Measurements from ENCODE around the gene OR2AE1.

Gene OR2AE1

DNA sequence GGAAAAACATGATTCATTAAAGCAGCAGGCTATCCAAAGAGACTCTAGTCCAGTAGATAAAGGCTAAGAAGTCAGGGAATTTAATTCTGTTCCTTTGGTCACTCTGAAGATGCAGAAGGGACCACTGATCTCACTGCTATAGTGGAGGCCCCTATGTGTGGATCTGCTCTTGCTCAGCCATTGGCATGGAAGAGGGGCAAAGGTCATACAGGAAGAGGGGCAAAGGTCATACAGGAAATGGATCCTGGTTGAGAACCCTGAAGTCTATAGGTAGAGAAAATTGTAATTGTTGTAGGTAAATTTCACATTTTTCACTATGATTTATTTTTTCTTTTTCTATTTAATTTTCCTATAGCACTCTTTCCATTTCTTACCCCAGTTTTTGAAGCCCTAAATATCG is 21.6 kb downstream of the OR2AE1 start:
- no peak for DNase-seq

DNA sequence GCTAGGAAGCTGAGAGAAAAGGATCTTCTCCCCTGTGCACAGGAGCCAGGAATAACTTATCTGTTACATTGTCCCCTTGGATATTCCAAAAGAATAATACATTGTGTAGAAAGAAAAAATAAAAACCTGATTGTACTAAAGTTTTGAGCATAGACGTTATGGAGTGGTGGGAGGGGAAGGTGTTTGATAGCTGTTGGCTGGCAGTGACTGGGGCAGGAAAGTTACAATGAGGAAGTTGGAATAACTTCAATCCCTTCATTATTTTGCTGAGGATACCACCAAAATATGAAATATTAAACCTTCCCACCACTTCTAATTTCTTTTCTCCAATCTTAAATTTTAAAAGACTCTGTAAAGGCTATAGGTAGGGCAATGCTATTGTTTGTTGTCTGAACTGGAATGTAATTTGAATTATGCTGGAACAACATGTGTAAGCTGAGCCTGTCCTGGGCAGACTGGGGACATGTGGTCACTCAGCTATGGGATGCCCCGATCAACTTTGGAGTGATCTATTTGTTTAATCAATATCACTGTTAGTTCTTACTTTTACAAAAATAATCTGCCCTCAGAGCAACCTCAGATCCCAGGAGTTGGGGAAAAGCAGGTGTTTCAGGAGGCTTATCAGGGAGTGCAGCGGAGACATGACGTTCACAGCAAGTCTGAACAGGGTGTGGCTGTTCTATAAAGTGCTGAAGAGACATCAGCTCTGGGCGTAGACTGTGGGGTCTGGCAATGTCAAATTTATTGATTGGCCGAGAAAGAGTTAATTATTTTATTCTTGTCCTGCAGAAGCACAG is 28.2 kb downstream of the OR2AE1 start:
- DNase-seq, result no peak

DNA sequence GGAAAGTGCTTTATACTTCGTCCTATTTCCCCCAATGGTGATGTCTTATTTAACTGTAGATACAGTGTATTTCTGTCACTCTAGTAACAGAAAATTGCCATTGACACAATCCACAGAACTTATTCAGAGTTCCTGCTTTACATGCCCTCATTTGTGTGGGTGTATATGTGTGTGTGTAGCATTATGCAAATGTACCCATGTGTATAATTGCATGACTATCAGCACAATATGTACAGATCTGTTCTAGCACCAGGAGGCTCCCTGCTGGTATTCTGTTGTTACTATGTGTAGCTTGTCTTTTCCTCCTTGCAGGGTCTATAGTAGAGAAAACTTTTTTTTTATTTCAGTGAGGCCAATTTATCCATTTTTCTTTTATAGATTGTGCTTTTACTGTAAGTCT is 32.5 kb downstream of the OR2AE1 start:
- no peak for DNase-seq

DNA sequence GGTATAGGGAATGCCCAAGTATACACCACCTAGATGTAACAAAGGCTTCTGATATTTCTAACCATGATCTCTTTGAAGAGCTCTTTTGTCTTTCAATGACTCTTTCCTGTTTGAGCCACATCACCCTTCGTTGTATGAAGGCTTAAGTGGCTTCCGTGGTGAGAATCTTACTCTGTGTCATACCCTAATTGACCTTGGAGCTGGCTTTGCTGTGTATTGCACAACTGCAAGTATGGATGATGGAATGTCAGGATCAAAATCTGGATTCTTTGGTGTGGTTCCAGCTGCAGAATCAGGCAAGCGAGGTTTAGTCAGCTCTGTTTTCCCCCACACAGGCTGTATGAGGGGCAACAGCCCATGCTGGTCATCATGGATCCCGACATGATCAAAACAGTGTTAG is 33.0 kb downstream of the OR2AE1 start:
- no peak for DNase-seq

DNA sequence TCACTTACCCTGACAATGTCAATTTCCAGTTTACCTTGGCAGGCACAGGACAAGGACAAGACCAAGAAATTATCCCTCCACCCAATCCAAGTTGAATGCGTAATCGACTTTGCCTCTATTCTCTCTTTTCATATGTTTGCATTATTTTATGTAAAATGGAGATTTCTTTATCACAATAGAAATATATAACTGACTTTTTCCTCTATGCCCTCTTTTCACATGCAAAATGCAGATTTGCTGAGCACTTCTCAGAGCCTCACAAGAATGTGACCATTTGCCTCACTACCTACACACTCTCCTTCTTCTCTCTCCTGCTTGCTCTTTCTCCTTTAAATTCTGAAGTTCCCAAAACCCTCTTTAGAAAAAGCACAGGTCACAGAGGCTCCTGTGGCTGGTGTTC is 33.9 kb downstream of the OR2AE1 start:
- no peak for DNase-seq

DNA sequence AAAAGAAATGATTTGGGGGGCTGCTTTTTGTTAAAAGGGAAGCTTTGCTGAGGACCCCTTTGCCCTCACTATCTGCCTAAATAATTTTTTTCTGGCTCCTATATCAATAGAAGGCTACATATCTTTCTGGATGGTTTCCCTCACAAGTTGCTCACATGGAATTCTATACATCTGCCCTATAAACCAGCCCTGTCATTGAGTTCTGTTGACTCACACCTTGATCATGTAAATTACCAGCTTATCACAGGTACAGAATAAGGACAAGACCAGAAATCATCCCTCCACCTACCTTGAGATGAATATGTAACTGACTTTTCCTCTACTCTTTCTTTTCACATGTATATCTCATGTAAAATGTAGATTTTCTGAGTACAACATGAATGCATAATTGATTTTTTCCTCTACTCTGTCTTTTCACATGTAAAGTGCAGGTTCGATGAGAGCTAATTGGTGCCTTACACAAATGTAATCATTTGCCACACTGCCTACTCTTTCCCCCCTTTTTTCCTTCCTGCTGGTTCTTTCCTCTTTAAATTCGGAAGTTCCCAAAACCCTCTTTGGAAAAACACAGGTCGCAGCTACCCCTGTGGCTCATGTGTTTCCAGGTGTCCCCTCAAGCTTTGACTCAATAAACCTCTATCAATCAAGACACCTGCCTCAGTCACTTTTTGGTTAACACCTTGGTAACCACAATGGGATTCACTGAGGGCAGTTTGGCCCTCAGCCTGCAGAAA is 36.5 kb downstream of the OR2AE1 start:
- DNase-seq, result no peak

DNA sequence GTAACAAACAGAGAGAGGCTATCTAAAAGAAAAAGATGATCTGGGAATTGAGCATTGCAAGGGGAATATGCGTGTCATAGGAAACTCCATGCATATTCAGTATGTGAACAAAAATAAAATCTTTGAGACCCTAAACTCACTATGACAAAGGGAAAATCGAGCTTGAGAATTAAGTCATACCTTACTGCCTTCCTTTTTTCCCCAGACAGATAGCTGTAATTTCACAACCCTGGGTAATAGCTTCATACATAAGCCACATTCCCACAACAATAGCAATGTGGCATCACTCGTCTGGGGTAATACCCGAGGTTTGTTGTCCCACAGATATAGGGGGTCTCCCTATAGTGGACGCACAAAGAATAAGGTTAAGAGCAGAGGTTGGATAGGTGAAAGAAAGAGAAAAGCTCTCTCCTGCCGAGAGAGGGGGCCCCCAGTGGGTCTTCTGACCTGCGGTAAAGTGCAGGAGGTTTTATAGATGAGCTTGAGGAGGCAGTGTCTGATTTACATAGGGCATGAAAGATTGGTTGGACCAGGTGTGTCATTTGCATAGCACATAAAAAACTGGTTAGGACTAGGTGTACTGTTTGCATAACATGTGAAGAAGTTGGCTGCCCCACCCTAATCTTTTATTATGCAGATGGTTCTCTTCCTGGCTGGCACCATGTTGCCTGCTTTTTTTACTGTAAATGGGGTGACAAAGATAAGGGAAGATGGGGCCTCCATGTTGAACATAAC is 37.4 kb downstream of the OR2AE1 start:
- DNase-seq, result no peak

DNA sequence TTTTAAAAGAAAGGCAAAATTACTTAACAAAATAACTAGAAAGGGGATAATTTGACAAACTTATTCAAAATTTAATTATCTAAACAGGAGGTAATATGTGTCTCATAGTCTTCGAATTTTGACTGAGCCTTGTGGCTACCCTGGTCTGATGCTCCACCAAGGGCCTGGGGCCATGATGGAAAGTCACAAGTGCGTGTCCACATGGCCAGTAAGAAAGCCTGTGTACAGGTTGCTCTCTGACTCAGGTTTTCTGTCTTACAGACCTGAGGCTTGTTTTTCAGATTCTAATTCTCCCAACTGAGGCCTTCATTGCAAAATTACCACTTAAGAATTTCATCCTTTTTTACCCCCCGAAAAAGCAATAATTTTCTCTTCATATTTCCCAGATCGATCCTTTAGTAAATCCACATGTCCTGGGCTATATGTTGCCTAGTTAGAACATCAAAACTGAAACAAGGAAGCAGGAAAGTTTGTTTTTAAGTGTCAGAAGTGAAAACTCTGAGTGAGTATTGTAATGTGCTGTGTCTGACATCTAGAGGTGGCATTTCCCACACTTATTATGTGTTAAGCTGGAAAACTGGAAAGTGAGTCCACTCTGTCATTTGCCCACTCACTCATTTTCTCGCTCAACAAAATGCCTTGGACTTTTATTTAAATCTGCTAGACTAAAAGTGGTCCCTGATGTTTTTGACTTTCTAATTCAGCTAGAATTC is 39.0 kb downstream of the OR2AE1 start:
- no peak for DNase-seq

DNA sequence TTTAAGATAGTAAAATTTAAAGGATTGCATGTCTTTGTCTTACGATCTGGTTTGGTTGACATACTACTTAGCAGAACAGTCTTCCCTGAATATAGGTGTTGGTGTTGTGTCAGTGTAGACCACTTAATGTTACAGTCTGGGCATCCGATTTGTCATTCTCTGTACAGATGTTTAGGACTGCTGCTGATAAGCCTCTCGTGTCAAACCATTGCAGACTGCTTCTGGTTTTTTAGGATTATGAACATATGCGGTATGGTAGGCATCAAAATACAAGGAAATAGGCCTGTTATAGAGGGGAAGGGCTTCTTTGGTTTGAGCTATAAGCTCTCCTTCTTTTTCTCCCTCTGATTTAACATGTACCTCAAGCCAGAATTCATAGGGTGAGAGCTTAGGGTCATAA is 41.6 kb downstream of the OR2AE1 start:
- DNase-seq, result no peak

DNA sequence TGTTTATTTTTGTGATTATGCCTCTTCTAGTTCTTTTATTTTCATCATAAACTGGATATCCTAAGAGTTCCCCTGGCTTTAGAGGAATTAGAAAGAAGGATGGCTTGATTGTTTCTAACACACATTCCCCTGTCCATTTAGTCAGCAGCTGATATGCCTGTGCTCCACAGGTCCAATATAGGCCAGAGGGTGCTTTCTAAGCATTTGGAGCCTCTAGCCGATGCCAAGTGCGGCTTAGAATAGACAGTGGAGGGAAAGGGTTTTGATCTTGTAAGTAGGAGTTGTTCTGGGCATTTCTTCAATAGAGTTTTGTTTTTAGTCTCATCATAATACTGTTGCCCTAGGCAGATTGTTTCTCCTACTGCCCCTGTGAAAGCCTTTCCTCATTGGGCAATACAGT is 42.5 kb downstream of the OR2AE1 start:
- no peak for DNase-seq

DNA sequence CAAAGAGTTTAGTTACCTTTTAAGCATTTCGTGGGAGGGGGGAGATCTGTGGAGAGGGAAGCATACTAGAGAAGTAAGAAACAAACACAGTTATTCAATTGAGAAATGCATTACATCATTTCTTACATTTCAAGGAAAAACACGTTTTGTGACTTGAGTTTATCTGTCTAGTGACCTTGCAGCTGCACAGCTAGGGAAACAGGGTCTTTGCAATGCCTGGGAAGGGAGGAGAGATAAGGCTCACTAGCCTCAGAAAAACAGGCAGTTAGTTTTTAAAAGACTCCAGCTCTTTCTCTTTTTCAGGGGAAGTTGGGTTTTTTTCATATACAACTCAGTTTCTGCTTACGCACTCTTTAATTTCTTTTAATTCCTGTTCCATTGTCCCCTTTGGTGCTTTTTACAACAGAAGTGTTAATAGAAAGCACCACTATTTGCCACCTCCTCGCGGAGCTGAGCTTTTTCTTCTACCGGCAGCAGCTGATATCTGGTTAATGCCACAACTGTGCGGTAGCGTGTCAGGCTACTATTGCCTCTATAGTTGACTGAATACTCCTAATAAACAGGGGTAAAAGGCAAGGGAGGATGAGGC is 43.5 kb downstream of the OR2AE1 start:
- DNase-seq, result no peak

DNA sequence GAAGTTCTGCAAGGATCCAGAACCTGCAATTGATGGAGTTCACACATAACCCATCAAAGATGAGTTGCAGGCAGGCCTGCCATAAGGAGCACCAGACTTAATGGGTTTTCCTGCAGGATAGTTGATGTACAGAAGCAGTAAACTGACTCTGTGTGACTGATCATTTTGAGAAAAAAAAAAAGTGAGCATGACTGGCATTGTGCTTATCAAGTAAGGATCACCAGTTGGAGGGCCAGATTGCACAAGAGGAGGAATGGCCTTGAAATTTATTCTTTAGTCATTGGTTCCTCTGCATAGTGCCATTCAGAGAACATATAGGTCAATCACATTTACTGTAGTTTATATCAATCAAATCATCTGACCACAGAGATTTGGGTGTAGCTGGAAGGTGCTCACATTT is 45.2 kb downstream of the OR2AE1 start:
- no peak for DNase-seq

DNA sequence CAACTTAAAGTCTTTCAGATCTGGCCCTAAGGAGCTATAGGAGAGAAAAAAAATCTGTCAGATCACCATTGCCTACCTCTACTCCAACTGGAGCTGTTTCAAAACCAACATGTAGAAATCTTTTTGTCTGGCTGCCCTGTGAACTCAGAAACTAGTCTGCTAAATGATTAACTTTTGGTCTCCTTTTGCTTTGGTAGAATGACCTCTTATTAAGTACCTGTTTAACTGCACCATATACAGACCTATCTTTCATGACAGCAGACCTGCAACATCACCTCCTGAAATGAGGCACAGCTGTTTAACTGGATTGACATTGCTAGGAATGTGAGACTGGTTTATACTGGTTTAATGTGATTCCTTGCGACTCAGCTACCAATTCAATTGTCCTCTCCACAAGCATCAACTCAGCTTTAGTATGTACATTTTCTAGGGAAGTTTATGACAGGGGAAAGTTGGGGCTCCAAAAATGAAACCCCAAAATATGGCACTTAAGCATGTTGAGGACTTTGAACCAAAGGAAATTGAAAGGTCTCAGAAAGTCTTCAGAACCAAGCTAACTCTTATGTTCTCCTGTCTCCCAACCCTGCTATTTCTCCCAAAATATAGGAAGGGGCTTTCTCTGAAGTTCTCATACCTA is 47.2 kb downstream of the OR2AE1 start:
- DNase-seq, result no peak

DNA sequence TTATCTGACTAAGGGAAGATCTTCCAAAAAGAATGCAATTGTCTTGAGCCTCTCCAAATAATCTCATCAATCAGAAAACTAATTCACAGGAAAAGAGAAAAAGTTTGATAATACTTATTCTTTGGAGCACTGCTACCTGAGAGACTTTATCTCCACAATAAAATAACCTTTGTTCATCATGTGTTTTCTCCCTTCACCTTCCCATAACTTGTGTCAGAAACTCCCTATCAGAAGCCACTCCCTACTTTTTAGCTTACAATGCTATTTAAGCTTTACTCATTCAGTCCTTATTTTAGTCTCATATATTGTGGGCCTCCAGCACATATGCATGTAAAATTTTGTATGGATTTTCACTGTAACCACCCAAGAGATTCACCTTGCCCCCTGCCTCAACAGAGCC is 48.0 kb downstream of the OR2AE1 start:
- no peak for DNase-seq

DNA sequence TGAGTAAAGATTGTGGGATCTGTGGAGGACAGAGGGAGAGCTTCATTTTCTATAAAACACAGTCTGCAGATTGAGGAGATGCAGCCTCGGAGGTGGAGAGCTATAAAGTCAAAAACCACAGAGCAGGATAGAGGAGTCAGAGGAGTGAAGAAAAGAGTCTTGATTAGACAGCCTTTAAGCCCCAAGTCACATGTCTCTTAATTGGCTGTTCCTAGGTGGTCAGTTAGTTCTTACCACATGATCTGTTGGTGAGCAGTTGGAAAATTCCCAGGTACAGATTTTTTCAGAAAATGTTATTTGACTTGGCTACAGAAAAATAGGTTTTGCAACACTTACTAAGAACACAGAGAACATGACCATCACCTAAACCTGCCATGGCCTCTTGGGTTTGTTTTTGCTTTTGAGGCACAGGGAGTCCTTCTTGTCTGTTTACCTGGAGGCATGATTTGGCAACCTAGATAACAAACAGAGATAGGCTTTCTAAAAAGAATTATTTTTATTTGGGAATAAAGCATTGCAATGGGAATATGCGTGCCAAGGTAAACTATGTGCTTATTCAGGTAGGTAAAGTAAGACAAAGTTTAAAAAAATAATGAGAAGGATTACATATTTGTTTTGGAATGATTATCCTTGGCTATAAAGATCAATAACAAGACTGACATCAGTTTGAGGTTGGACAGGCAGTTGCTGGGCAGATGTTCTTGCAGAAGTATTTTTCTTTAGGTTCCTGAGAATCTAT is 49.6 kb downstream of the OR2AE1 start:
- no peak for DNase-seq

All from activated CD4-positive, CD25-positive, alpha-beta regulatory T cell (primary cell).